Stimulated activated naive CD8-positive, alpha-beta T cell treated with anti-CD3 and anti-CD28 coated beads, Interleukin-15, Interleukin-2, amounts not matched to agents 100 ng/mL and 50 ng/mL, for 24 hours (primary cell): ENCODE measurements around the gene WDR7.

Source experiments
- H3K27ac Mint-ChIP-seq: one replicate; pipeline ENCODE4 v1.8.0; 2021; ENCODE audit warnings: mild to moderate bottlenecking, mixed read lengths
- H3K27me3 Mint-ChIP-seq: one replicate; pipeline ENCODE4 v1.8.0; 2021; ENCODE audit warnings: mixed read lengths
- H3K36me3 Mint-ChIP-seq: one replicate; pipeline ENCODE4 v1.8.0; 2021; ENCODE audit warnings: low read depth, mixed read lengths
- H3K4me1 Mint-ChIP-seq: one replicate; pipeline ENCODE4 v1.8.0; 2021; ENCODE audit warnings: low read depth, mixed read lengths
- H3K4me3 Mint-ChIP-seq: one replicate; pipeline ENCODE4 v1.8.0; 2021; ENCODE audit warnings: mild to moderate bottlenecking, mixed read lengths
- H3K9me3 Mint-ChIP-seq: one replicate; pipeline ENCODE4 v1.8.0; 2021; ENCODE audit warnings: mixed read lengths

WDR7 gene

GRCh38 chr18:56650944-56651770 is at the start of gene WDR7:
Gene WDR7 (plus strand): TSS chr18:56651359. CDS start chr18:56672516, 21,157 bp downstream.
- Mint-ChIP-seq H3K36me3 (peaks cover 7% of the 10 kb centered on the region), H3K27ac (peak within 1 kb of the TSS; percentile 97), H3K4me1 (peaks cover 81% of the 10 kb centered on the region), H3K9me3 (no peaks in the 10 kb centered on the region), H3K4me3 (peak within 1 kb of the TSS; percentile 98), H3K27me3 (no peaks in the 10 kb centered on the region)

GRCh38 chr18:56606618-56607017 is 44.5 kb upstream of the WDR7 start:
- no peaks in the 10 kb centered on the region for H3K4me1 Mint-ChIP-seq
- no peaks in the 10 kb centered on the region for H3K9me3 Mint-ChIP-seq
- no peak overlapping the region for H3K4me3 Mint-ChIP-seq
- no peak overlapping the region for H3K27ac Mint-ChIP-seq
- no peaks in the 10 kb centered on the region for H3K27me3 Mint-ChIP-seq
- peaks cover 53% of the 10 kb centered on the region for H3K36me3 Mint-ChIP-seq

- H3K27me3 Mint-ChIP-seq: no peaks in the 10 kb centered on the region
- no peak overlapping the region for H3K4me3 Mint-ChIP-seq
- no peaks in the 10 kb centered on the region for H3K4me1 Mint-ChIP-seq
- H3K9me3 Mint-ChIP-seq: no peaks in the 10 kb centered on the region
- no peak overlapping the region for H3K27ac Mint-ChIP-seq
- peaks cover 69% of the 10 kb centered on the region for H3K36me3 Mint-ChIP-seq
These were observed 35.2 kb upstream of the WDR7 start for GRCh38 chr18:56615738-56616520.

GRCh38 chr18:56627991-56628390 is 23.2 kb upstream of the WDR7 start:
- Mint-ChIP-seq H3K9me3 (no peaks in the 10 kb centered on the region), H3K4me3 (no peak overlapping the region), H3K27ac (no peak overlapping the region), H3K4me1 (peaks cover 50% of the 10 kb centered on the region), H3K27me3 (no peaks in the 10 kb centered on the region), H3K36me3 (peaks cover 65% of the 10 kb centered on the region)

- no peaks in the 10 kb centered on the region for H3K27me3 Mint-ChIP-seq
- no peak overlapping the region for H3K4me3 Mint-ChIP-seq
- H3K27ac Mint-ChIP-seq: no peak overlapping the region
- peaks cover 60% of the 10 kb centered on the region for H3K36me3 Mint-ChIP-seq
- H3K4me1 Mint-ChIP-seq: peaks cover 80% of the 10 kb centered on the region
- H3K9me3 Mint-ChIP-seq: no peaks in the 10 kb centered on the region
These were observed 18.8 kb upstream of the WDR7 start for GRCh38 chr18:56632070-56633022.

- H3K27me3 Mint-ChIP-seq: no peaks in the 10 kb centered on the region
- peaks cover 60% of the 10 kb centered on the region for H3K36me3 Mint-ChIP-seq
- H3K4me1 Mint-ChIP-seq: peaks cover 67% of the 10 kb centered on the region
- no peaks in the 10 kb centered on the region for H3K9me3 Mint-ChIP-seq
- peak overlapping the region; percentile 6 for H3K4me3 Mint-ChIP-seq
- no peak overlapping the region for H3K27ac Mint-ChIP-seq
These were observed 16.2 kb upstream of the WDR7 start for GRCh38 chr18:56635007-56635406.

GRCh38 chr18:56637176-56637575 is 14.0 kb upstream of the WDR7 start:
- no peaks in the 10 kb centered on the region for H3K9me3 Mint-ChIP-seq
- H3K36me3 Mint-ChIP-seq: peaks cover 41% of the 10 kb centered on the region
- H3K27me3 Mint-ChIP-seq: no peaks in the 10 kb centered on the region
- H3K4me1 Mint-ChIP-seq: peaks cover 52% of the 10 kb centered on the region
- peak overlapping the region; percentile 96 for H3K27ac Mint-ChIP-seq
- H3K4me3 Mint-ChIP-seq: peak overlapping the region; percentile 99

- Mint-ChIP-seq H3K4me3 (peak overlapping the region; percentile 99), H3K36me3 (peaks cover 35% of the 10 kb centered on the region), H3K9me3 (no peaks in the 10 kb centered on the region), H3K27ac (peak overlapping the region; percentile 96), H3K4me1 (peaks cover 48% of the 10 kb centered on the region), H3K27me3 (no peaks in the 10 kb centered on the region)
These were observed 13.4 kb upstream of the WDR7 start for GRCh38 chr18:56637711-56638231.

- no peaks in the 10 kb centered on the region for H3K9me3 Mint-ChIP-seq
- peaks cover 29% of the 10 kb centered on the region for H3K36me3 Mint-ChIP-seq
- H3K4me1 Mint-ChIP-seq: peaks cover 47% of the 10 kb centered on the region
- H3K27ac Mint-ChIP-seq: peak within 1 kb of the TSS; percentile 96
- no peaks in the 10 kb centered on the region for H3K27me3 Mint-ChIP-seq
- peak within 1 kb of the TSS; percentile 99 for H3K4me3 Mint-ChIP-seq
These were observed 12.7 kb upstream of the WDR7 start, which contains the start of gene TXNL1 for GRCh38 chr18:56638232-56639103. Gene TXNL1 (minus strand): TSS chr18:56638592. CDS start chr18:56638440, 152 bp downstream.

- peak overlapping the region; percentile 96 for H3K27ac Mint-ChIP-seq
- peak overlapping the region; percentile 99 for H3K4me3 Mint-ChIP-seq
- H3K27me3 Mint-ChIP-seq: no peaks in the 10 kb centered on the region
- peaks cover 26% of the 10 kb centered on the region for H3K36me3 Mint-ChIP-seq
- no peaks in the 10 kb centered on the region for H3K9me3 Mint-ChIP-seq
- H3K4me1 Mint-ChIP-seq: peaks cover 44% of the 10 kb centered on the region
These were observed 12.1 kb upstream of the WDR7 start for GRCh38 chr18:56639104-56639381.

GRCh38 chr18:56639571-56639970 is 11.6 kb upstream of the WDR7 start:
- Mint-ChIP-seq H3K27me3 (no peaks in the 10 kb centered on the region), H3K4me3 (peak overlapping the region; percentile 99), H3K27ac (peak overlapping the region; percentile 96), H3K9me3 (no peaks in the 10 kb centered on the region), H3K4me1 (peaks cover 39% of the 10 kb centered on the region), H3K36me3 (peaks cover 21% of the 10 kb centered on the region)

- Mint-ChIP-seq H3K36me3 (peaks cover 12% of the 10 kb centered on the region), H3K9me3 (no peaks in the 10 kb centered on the region), H3K27ac (no peak overlapping the region), H3K4me3 (no peak overlapping the region), H3K4me1 (peaks cover 23% of the 10 kb centered on the region), H3K27me3 (no peaks in the 10 kb centered on the region)
These were observed 9.3 kb upstream of the WDR7 start for GRCh38 chr18:56641714-56642337.

- H3K4me1 Mint-ChIP-seq: peaks cover 31% of the 10 kb centered on the region
- no peaks in the 10 kb centered on the region for H3K9me3 Mint-ChIP-seq
- peaks cover 4% of the 10 kb centered on the region for H3K36me3 Mint-ChIP-seq
- H3K4me3 Mint-ChIP-seq: no peak overlapping the region
- no peak overlapping the region for H3K27ac Mint-ChIP-seq
- H3K27me3 Mint-ChIP-seq: no peaks in the 10 kb centered on the region
These were observed 7.8 kb upstream of the WDR7 start for GRCh38 chr18:56643381-56643780.
